Skin of body (tissue), 2 donors: ENCODE results near the gene MRGPRE. TPM values are rescaled to one million over a fixed set of nuclear protein-coding genes. Genes with fewer than 3 reads are reported as not detected.
"Not testable (repeated sequence)": the region's sequence is repeated elsewhere in the genome, so short reads cannot be mapped to it uniquely, and the experiment has no call there.

Experiments used
- DNase-seq: peaks from one replicate; lab custom pipeline; 2025; lab: John Stamatoyannopoulos, UW
- total RNA-seq: library from RNA; depleted of rRNA; stranded (reverse); fragments of >200 nt; gene quantifications from one replicate; pipeline ENCODE4 v1.2.3, GENCODE V29; 2014

MRGPRE gene, protein sequence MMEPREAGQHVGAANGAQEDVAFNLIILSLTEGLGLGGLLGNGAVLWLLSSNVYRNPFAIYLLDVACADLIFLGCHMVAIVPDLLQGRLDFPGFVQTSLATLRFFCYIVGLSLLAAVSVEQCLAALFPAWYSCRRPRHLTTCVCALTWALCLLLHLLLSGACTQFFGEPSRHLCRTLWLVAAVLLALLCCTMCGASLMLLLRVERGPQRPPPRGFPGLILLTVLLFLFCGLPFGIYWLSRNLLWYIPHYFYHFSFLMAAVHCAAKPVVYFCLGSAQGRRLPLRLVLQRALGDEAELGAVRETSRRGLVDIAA
- total RNA-seq, result not detected

DNA sequence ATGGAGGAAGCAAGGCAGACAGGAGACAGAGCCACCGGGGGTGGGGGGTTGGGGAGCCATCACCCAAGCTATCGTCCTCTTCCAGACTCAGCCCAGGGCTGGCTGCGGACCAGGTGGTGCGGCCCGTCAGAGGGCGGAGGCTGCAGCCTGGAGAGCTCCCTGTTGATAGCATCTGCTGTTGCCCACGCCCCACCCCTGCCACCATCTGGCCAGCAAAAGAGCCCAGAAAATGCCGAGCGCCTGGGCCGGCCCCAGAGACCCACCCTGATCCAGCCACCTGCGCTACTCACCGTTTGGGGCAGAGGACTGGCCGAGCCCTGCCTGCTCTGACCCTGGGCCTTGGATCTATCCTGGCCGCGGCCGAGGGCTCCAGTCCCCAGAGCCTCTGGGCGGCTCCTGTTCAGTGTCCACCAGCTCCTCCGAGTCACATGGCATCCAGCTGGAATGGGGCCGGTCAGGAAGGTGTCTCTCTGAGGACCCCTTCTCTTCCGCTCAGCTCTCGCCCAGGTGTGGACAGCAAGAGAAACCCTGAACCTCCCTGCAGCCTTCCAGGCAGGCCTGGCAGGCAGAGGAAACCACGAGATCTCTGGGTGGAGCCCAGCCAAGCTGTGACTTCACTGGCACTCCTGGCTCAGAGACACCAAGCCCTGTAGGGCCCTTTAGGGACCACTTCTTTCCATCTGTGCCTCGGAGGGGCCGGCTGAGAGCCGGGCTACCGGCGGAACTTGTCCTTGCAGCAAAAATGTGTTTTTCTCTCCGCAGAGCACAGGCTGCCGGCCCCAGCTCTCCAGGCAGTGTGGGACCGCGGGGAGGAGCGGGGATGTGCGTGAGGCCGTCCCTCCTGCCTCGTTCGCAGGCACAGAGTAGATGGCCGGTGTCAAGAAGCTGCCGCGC is at the start of gene MRGPRE:
Gene MRGPRE (minus strand): TSS at position 567 of the 894 bp plus-strand sequence. CDS start 3,618 bp downstream, outside the sequence.
- no peak for DNase-seq

DNA sequence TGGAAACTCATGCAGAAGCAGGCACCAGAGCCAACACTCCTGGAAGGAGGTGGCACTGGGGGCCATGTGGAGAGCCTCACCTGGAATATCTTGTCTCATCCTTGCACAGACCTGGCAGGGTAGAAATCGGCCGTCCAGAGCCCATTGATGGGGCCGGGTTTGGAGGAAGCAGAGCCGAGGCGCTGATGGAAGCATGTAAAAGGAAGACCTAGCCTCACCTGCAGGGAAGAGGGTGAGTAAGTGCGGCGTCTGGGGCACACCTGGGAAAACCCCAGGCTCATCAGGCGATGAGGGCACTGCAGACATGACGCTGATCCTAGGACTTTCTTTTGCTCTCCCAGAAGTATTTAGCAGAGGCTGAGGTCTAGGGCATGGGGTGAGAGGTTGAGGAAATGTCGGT is 48.9 kb upstream of the MRGPRE start:
- DNase-seq, result not testable (repeated sequence)

DNA sequence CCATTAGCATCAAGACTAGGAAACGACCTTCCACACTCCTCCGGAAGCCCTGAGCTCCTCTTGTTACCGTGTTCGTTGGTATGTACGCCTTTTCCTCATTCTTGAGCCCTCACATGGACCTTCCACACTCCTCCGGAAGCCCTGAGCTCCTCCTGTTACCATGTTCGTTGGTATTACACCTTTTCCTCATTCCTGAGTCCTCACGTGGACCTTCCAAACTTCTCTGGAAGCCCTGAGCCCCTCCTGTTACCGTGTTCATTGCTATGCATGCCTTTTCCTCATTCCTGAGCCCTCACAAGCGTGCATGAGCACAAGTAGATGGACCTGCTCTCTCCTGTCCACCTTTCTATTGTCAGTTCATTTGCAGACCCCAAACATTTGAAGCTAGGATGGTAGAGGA is 48.4 kb upstream of the MRGPRE start:
- not testable (repeated sequence) for DNase-seq

DNA sequence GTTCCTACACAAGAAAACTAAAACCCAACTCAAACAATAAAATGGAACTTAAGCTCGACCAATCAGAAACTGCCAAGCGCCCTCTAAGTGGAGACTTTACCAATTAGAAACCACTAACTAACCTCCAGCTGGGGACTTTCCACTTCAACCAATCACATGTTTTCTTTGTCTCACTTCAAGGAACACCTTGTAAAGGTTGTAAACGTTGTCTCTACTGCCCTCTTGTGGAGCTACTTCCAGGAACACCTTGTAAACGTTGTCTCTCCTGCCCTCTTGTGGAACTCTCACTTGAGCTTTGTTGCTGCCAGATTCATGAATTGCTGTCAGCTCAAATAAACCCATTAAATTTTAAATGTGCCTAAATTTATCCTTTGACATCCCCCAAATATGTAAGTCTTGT is 46.7 kb upstream of the MRGPRE start:
- DNase-seq, result not testable (repeated sequence)

DNA sequence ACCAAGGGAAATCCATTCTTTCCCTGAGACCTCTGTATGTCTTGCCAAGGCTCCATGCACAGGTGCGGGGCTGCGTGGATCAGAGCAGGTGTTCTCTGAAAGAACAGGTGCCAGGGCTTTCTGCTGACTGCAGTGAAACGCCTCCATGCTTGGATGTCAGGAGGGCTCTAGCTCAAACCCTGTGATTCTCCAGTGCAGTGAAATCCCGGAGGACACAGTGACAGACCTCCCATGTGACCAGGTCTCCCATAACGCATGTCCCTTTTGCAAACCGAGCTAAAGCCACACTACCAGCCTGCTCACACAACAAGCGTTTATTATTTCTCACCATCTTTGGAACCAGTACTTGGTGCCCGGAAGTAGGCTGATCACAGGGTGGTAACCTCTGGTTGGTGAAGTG is 41.4 kb upstream of the MRGPRE start:
- not testable (repeated sequence) for DNase-seq

DNA sequence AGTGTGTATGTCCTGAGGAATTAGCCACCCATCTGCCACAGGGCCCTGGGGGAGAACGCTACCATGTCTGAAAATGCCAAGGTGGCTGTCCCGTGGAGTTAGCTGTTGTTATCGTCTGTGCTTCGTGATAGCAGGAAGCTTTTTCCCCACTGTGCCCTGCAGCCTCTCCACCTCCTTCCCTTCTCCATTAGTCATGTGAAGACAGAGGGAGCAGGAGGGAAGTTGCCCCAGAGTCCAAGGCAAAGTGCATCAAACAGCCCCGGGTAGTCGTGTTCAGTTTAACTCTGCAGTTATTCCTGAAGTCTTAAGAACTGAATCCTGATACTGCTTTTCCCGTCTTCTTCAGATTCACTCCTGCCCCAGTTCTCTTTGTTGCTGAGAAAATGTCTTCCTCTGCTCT is 30.3 kb upstream of the MRGPRE start:
- DNase-seq, result not testable (repeated sequence)

DNA sequence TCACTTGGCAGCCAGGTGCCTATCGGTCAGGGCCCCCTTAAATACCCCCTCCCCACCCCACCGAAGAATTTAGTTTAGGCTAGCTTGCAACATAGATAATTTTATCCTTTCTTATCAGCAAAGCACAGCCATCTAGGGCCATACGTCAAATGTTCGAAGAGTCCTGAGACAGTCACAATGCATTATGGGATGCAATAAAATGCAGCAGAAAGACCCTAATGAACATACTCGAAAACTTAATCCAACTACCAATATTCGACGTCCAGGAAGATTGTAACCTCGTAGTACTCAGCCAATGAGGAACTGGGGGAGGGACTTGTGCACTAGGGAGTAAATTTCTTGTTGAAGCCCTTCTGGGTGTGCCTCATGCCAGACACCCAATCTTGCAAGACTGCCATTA is 29.6 kb upstream of the MRGPRE start:
- not testable (repeated sequence) for DNase-seq

DNA sequence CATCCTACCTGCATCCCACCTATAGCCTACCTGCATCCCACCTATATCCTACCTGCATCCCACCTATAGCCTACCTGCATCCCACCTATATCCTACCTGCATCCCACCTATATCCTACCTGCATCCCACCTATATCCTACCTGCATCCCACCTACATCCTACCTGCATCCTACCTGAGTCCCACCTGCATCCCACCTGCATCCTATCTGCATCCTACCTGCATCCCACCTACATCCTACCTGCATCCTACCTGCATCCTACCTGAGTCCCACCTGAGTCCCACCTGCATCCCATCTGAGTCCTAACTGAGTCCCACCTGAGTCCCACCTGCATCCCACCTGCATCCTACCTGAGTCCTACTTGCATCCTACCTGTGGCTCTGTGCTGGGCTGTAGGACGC is 25.3 kb upstream of the MRGPRE start:
- not testable (repeated sequence) for DNase-seq

DNA sequence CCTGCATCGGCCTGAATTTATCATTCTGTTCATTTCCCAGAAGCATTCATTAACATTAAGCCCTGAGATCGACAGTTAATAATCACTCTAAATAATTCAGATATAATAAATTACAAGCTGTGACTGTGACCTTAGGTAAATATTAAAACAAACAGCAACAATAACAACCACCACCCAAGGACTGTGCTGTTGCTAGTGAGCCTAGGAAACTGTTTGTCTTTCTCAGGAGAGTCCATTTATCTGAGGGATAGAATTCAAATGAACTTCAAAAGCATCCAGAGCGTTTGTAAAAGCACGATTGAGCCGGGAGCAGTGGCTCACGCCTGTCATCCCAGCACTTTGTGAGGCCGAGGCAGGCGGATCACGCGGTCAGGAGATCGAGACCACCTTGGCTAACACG is 23.0 kb upstream of the MRGPRE start:
- not testable (repeated sequence) for DNase-seq

DNA sequence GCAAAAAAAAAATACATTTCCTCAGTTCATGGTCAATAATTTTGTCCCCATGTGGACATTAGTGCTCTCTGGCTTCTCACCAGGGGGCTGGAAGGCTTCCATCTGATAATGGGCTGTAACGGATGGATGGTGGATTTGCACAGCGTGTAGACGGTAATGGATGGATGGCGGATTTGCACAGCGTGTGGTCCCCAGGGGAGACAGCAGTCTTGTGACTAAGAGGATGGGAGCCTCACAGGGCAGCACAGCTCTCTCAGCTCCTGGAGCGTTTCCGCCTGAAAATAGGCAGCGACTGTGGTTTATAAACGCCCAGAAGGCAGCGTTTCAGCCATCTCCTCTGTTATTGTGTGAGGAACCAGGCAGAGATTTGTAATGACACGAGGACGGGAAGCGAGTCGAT is 22.6 kb upstream of the MRGPRE start:
- not testable (repeated sequence) for DNase-seq

DNA sequence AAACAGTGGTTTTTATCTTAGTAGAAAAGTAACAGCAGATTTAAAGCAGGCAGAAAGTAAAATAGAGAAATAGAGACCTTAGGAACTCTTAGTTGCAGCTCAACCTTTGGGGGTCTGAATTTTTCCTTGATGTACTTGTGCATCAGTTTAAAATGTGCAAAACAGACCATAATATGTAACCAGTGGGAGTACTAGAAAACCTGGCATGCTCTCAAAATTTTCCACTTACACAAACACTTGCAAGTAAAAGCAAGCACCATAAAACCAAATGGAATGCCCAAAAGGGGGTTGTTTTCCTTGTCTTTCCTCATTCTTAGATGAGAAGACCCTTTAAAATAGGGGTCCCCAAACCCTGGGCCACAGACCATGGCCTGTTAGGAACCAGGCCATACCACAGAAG is 12.9 kb upstream of the MRGPRE start:
- DNase-seq, result no peak

DNA sequence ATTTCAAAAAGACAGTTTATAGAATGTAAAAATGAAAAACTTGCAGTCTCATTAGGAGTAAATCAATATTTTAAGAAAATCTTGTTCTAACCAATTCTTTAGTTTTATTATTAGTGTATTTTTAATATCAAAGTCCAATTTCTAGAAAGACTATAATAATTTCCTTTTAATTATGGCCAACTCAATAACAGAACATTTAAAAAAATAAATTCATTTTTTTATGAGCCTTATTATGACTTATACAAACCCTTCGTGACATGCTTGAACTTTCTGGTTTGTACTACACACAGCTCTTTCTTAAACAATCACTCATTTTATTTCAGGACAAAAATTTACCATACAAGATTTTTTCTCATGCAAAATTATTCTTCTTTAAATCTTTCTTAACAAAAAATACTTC is 11.7 kb upstream of the MRGPRE start:
- DNase-seq, result no peak

DNA sequence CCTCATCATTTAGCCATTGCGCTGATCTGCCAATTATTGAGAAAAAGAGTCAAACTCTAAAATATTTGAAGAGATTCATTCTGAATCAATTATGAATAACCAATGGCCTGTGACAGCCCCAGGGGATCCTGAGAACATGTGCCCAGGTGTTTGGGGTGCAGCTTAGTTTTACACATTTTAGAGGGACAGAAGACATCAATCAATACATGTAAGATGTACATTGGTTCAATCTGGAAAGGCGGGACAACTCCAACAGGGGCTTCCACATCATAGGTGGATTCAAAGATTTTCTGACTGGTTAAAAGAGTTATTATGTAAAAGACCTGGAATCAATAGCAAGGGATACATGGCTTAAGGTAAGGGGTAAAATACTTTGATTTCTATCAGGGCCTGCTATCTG is 4.9 kb upstream of the MRGPRE start:
- DNase-seq, result no peak

DNA sequence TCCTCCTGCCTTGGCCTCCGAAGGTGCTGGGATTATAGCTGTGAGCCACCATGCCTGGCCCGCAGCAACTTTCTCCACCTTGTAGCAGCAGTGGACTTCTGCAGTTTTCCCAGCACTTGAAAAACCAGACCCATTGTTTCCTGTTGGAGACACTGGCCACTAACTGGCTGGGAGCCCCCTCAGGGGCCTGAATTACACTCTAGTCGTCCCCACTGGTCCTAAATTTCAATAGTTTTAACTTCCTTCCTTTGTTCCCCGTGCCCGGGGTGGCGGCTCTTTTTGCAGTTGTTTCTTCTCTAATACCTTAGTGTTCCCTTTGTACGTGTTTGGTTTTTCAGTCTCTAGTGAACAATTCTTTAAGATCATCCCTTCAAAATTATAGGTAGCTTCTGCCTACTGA is 2.6 kb upstream of the MRGPRE start:
- no peak for DNase-seq

DNA sequence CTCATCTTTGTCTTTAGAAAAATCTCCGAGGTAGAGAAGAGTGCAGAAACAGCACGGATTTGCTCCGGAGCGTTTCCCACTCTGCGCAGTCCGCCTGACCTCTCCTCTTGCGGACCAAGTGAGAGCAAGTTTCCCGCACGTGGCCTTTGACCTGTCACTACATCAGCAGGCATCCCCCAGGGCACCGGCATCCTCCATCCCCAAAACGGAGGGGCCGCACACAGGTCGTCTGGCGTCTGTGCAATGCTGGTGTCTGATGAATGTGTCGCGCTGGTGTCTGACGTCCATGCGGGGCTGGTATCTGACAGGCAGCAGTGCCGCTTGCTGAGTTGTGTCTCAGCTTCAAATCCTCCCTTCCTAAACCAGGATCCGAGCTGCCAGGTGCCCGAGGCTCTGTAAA is 739 bp upstream of the MRGPRE start:
- DNase-seq, result no peak

DNA sequence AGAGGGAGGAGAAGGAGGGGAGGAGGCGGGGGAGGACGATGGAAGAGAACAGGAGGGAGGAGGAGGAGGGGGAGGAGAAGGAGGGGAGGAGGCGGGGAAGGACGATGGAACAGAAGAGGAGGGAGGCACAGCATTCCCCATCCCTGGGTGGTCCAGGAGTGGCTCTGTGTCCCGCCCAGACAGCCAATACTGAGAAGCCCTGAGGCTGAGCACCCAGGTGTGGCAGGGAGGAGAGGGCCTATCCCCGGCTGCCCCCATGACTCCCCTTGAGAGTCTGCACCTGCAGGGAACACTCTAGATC is 717 bp downstream of the MRGPRE start:
- no peak for DNase-seq

DNA sequence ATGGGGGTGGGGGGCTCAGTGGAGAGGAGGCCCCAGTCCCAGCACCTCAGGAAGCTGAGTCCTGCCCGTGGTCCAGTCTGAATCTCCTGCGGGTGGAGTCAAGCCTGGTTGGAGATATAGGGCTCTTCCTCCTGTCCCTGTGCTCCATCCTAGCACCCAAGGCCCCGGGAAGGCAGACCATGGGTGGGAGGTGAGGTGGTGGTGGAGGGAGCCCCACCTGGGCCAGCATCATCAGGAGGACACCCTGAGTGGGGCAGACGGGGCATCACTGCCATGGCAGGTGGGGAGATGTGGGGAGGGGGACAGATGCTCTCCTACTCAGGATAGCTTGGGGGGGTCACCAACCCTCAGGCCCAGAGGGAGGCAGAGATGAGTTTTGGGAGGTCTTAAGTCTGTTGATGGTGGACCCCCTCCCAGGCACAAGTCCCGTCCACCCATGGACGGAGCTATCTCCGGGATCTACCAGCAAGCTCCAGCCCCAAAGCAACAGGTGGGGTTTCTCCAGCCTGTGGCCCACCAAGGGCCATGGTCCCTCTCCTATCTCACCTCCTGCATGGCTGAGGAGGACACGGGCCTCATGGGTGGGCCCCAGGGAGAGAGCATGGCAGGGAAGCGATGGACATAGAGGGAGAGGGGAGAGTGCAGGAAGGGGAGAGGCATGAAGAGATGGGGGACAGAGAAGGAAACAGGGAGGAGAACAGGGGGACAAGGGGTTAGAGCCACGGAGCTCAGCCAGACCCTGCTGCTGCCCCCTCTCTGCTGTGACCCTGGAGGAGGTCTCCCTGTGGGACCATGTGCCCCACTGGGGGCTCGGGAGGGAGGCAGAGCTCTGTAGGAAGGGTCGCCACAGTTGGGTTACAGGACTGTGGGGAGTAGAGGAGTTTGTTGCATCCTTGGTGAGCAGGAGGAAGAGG is 1.3 kb downstream of the MRGPRE start:
- no peak for DNase-seq

DNA sequence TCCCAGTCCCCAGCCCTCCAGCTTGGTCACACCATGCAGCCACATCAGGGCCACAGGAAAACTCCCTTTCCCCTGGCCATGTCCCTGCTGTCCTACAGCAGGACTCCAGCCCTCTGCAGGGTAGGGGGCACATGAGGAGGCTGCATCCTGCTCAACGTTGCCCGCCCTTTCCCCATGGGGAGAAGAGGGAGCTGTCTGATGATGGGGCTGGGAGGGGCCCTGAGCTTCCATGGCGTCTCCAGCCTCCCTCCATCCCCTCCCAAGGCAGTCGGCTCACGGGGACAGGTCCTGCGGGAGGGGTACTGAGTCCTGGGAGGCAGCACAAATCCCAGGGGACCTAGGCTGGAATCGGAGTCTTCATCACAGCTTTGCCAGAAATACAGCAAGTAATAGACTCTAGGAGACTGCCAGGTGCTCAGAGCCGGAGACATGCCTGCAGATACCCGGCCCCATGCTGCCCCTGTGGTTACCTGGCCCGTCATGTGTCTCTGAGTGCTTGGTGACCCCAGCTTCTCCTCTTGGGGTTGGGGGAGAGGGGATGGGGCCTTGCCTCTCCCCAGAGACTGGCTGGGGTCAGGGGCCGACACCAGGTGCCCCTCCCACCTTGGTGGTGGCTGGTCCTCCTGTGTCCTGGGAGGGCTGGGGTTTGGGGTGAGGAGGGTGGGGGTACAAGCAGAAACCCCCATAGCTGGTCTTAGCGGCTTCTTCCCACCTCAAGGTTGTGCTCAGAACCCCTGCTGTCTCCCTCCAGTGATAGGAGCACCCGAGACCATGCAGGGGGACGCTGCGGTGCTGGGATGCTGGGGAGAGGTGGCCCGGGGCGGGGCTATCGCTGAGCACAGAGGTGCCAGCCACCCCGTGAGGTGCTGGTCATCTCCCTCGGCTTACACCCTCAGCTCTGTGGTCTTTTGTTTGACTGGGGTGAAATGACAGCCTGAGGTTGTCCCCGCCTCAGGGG is 2.3 kb downstream of the MRGPRE start:
- no peak for DNase-seq

DNA sequence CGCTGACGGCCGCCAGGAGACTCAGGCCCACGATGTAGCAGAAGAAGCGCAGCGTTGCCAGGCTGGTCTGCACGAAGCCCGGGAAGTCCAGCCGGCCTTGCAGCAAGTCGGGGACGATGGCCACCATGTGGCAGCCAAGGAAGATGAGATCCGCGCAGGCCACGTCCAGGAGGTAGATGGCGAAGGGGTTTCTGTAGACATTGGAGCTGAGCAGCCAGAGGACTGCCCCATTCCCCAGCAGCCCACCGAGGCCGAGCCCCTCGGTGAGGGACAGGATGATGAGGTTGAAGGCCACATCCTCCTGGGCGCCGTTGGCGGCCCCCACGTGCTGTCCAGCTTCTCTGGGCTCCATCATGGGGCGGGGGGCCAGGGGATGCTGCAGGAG is 3.8 kb downstream of the MRGPRE start:
- DNase-seq, result no peak

DNA sequence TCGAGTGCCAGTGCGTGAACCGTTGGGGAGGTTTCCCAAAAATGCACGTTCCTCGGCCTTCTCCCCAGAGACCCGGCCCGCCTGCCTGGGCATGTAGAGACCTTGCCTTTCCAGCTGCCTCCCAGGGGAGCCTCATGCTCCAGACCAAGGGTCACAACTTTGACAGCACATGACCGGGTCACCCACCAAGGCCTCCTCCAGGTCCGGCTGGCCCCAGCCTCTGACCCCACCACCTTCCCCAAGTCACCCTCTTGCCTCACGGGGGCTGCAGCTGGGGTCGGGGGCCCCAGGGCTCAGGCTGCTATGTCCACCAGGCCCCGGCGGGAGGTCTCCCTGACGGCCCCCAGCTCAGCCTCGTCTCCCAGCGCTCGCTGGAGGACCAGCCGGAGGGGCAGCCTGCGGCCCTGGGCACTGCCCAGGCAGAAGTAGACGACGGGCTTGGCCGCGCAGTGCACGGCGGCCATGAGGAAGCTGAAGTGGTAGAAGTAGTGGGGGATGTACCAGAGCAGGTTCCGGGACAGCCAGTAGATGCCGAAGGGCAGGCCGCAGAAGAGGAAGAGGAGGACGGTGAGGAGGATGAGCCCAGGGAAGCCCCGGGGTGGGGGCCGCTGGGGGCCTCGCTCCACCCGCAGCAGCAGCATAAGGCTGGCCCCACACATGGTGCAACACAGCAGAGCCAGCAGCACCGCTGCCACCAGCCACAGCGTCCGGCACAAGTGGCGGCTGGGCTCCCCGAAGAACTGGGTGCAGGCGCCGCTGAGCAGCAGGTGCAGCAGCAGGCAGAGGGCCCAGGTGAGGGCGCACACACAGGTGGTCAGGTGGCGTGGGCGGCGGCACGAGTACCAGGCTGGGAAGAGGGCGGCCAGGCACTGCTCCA is 4.4 kb downstream of the MRGPRE start:
- no peak for DNase-seq
